Activated naive CD8-positive, alpha-beta T cell treated with anti-CD3 and anti-CD28 coated beads, Interleukin-2, amount 10 ng/mL, durations not matched to agents 7 days and 5 days (primary cell): ENCODE measurements around the gene MTIF2. TPM values are rescaled to one million over a fixed set of nuclear protein-coding genes. Genes with fewer than 3 reads are reported as not detected.
"Not testable (repeated sequence)": the region's sequence is repeated elsewhere in the genome, so short reads cannot be mapped to it uniquely, and the experiment has no call there.

ENCODE experiments used
- ATAC-seq: fragments of 150-1000 bp; cut with Tn5 transposase; one replicate; pipeline ENCODE4 v1.10.0; 2021; ENCODE audit warnings: low read depth, moderate library complexity
- POLR2A ChIA-PET: fragments of 350-600 bp; sonication (Branson Sonifier 250); formaldehyde crosslinking; loops from one replicate; lab custom pipeline; 2021; ENCODE audit warnings: antibody characterized with exemption; lab: Charles Lee
- DNase-seq: peaks from one replicate; pipeline ENCODE4 v3.0.0; 2021
- H3K27ac Mint-ChIP-seq: one replicate; pipeline ENCODE4 v1.8.0; 2022; ENCODE audit warnings: mild to moderate bottlenecking, mixed read lengths
- H3K27me3 Mint-ChIP-seq: one replicate; pipeline ENCODE4 v1.8.0; 2022; ENCODE audit warnings: mild to moderate bottlenecking, moderate library complexity, mixed read lengths
- H3K36me3 Mint-ChIP-seq: one replicate; pipeline ENCODE4 v1.8.0; 2021; ENCODE audit warnings: mild to moderate bottlenecking, mixed read lengths
- H3K4me1 Mint-ChIP-seq: one replicate; pipeline ENCODE4 v1.8.0; 2021; ENCODE audit warnings: mixed read lengths
- H3K4me3 Mint-ChIP-seq: one replicate; pipeline ENCODE4 v1.8.0; 2022; ENCODE audit warnings: mild to moderate bottlenecking, moderate library complexity, mixed read lengths
- H3K9me3 Mint-ChIP-seq: one replicate; pipeline ENCODE4 v1.8.0; 2021; ENCODE audit warnings: mixed read lengths
- total RNA-seq, 2 experiments: library from RNA; stranded (reverse); gene quantifications; one replicate each; pipeline ENCODE4 v1.2.3, GENCODE V29; 2021

MTIF2 gene
- total RNA-seq, 2 experiments from 2014 or later = 24.1 to 32.8 TPM

DNA sequence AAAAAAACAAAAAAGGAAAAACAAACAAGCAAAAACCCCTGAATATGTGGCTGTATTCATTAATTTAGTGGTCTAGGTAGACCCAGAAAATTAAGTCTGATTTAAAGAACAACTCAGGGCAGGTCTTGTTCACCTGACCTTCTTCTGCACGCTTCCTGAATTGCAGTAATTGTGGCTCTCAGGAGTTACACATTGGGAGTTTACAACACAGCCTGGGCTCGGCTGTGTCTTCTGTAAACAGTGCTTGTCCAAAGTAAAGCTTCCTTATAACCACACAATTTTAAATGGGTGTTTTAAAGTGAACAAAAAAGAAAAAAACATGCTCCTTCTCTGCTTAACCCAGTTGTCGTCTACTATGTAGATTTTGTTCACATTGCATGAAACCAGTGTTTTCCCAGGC, 8.3 kb upstream of the MTIF2 start:
- POLR2A ChIA-PET = no interaction called here
- Mint-ChIP-seq H3K27me3 (peaks cover 2% of the 10 kb centered on the region), H3K36me3 (no peaks in the 10 kb centered on the region), H3K27ac (no peak overlapping the region), H3K9me3 (no peaks in the 10 kb centered on the region), H3K4me3 (no peak overlapping the region), H3K4me1 (no peaks in the 10 kb centered on the region)
- DNase-seq (no peak), ATAC-seq (no peak)

GRCh38 chr2:55274346-55274745, 5.3 kb upstream of the MTIF2 start:
- POLR2A ChIA-PET, H3K4me1 Mint-ChIP-seq, H3K27me3 Mint-ChIP-seq, DNase-seq, H3K9me3 Mint-ChIP-seq, ATAC-seq, H3K27ac Mint-ChIP-seq, H3K4me3 Mint-ChIP-seq, H3K36me3 Mint-ChIP-seq: not testable (repeated sequence)

GRCh38 chr2:55269645-55269990, 587 bp upstream of the MTIF2 start:
- H3K27ac Mint-ChIP-seq = peak overlapping the region; percentile 94
- peak overlapping the region; percentile 91 for H3K4me3 Mint-ChIP-seq

GRCh38 chr2:55268288-55268906, 634 bp downstream of the MTIF2 start:
- POLR2A ChIA-PET = interaction anchor here (1.2 kb wide), 1 partner anchor 13 kb away, joined by 3 read pairs; no protein-coding TSS in a partner anchor
- ATAC-seq (no peak), DNase-seq (no peak)
- H3K27ac Mint-ChIP-seq = peak overlapping the region; percentile 94
- peaks cover 5% of the 10 kb centered on the region for H3K36me3 Mint-ChIP-seq
- no peaks in the 10 kb centered on the region for H3K9me3 Mint-ChIP-seq
- H3K27me3 Mint-ChIP-seq = no peaks in the 10 kb centered on the region
- peaks cover 7% of the 10 kb centered on the region for H3K4me1 Mint-ChIP-seq
- H3K4me3 Mint-ChIP-seq = peak overlapping the region; percentile 91

More at GRCh38 chr2:55269645-55269990, 587 bp upstream of the MTIF2 start:
- POLR2A ChIA-PET = interaction anchor here (0.7 to 1.1 kb wide), 6 partner anchors 11 to 250 kb away, joined by 3 to 4 read pairs (median 4); partner anchors contain the start of gene CFAP36
- Mint-ChIP-seq H3K36me3 (peaks cover 3% of the 10 kb centered on the region), H3K27me3 (peaks cover 2% of the 10 kb centered on the region), H3K9me3 (no peaks in the 10 kb centered on the region), H3K4me1 (peaks cover 7% of the 10 kb centered on the region)
- ATAC-seq = no peak
- DNase-seq = no peak

DNA sequence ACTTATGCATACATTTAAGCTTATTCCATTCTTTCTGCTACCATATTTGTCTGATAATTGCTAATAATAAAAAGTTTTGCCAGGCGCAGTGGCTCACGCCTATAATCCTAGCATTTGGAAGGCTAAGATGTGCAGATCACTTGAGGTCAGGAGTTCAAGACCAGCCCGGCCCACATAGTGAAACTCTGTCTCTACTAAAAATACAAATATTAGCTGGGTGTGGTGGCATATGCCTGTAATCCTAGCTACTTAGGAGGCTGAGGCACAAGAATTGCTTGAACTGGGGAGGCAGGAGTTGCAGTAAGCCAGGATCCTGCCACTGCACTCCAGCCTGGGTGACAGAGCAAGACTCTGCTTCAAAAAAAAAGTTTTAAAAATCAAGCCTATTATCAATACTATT, 9.4 kb downstream of the MTIF2 start:
- not testable (repeated sequence) for H3K4me3 Mint-ChIP-seq, H3K27me3 Mint-ChIP-seq, H3K9me3 Mint-ChIP-seq, H3K36me3 Mint-ChIP-seq, H3K4me1 Mint-ChIP-seq, ATAC-seq, H3K27ac Mint-ChIP-seq, DNase-seq
- POLR2A ChIA-PET = interaction anchor here (0.6 kb wide), 1 partner anchor 226 kb away, joined by 3 read pairs; no protein-coding TSS in a partner anchor

GRCh38 chr2:55252832-55253231, 16.2 kb downstream of the MTIF2 start:
- ATAC-seq = no peak
- Mint-ChIP-seq H3K27me3 (no peaks in the 10 kb centered on the region), H3K4me3 (no peak overlapping the region), H3K4me1 (no peaks in the 10 kb centered on the region), H3K36me3 (peaks cover 12% of the 10 kb centered on the region), H3K27ac (no peak overlapping the region), H3K9me3 (no peaks in the 10 kb centered on the region)
- POLR2A ChIA-PET = no interaction called here
- no peak for DNase-seq

DNA sequence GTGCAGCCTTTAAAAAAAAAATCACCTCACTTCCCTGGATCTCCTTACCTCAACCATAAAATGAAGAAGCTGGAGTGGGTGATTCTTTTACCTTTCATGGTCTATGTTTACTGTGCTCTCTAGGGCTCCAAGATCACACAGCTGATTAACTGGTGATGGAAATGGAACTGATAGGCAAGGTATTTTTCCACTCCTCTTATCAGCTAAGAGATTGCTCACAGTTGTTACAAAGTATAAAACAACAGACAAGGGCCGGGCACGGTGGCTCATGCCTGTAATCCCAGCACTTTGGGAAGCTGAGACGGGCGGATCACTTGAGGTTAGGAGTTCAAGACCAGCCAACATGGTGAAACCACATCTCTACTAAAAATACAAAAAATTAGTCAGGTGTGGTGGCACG, 22.0 kb downstream of the MTIF2 start:
- peaks cover 16% of the 10 kb centered on the region for H3K36me3 Mint-ChIP-seq
- no peaks in the 10 kb centered on the region for H3K27me3 Mint-ChIP-seq
- no peak for ATAC-seq
- H3K4me1 Mint-ChIP-seq = no peaks in the 10 kb centered on the region
- no peak overlapping the region for H3K4me3 Mint-ChIP-seq
- no peak for DNase-seq
- no peaks in the 10 kb centered on the region for H3K9me3 Mint-ChIP-seq
- POLR2A ChIA-PET = interaction anchor here (0.6 kb wide), 2 partner anchors 9 to 21 kb away, joined by 3 to 6 read pairs; no protein-coding TSS in a partner anchor
- H3K27ac Mint-ChIP-seq = no peak overlapping the region

DNA sequence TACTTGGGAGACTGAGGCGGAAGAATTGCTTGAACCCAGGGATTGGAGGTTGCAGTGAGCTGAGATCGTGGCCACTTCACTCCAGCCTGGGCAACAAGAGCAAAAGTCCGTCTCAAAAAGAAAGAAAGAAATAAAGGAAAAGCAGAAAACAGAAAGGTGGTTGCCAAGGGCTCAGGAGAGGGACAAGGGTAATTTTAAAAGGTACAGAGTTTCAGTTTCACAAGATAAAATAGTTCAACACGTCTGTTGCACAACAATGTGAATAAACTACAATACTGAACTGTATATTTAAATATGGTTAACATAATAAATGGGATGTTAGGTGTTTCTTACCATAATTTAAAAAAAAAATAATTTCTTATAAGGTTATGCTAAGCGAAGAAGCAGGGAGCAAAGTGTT, 23.6 kb downstream of the MTIF2 start:
- no peaks in the 10 kb centered on the region for H3K9me3 Mint-ChIP-seq
- no peaks in the 10 kb centered on the region for H3K27me3 Mint-ChIP-seq
- POLR2A ChIA-PET = no interaction called here
- DNase-seq = no peak
- peaks cover 16% of the 10 kb centered on the region for H3K36me3 Mint-ChIP-seq
- ATAC-seq = no peak
- H3K27ac Mint-ChIP-seq = no peak overlapping the region
- H3K4me3 Mint-ChIP-seq = no peak overlapping the region
- no peaks in the 10 kb centered on the region for H3K4me1 Mint-ChIP-seq

- no peaks in the 10 kb centered on the region for H3K9me3 Mint-ChIP-seq
- ATAC-seq (no peak), DNase-seq (no peak)
- H3K4me3 Mint-ChIP-seq = no peak overlapping the region
- POLR2A ChIA-PET = no interaction called here
- no peaks in the 10 kb centered on the region for H3K27me3 Mint-ChIP-seq
- no peak overlapping the region for H3K27ac Mint-ChIP-seq
- H3K4me1 Mint-ChIP-seq = peaks cover 1% of the 10 kb centered on the region
- H3K36me3 Mint-ChIP-seq = peaks cover 20% of the 10 kb centered on the region
Measured at GRCh38 chr2:55242617-55243016, 26.4 kb downstream of the MTIF2 start.

- H3K27ac Mint-ChIP-seq, ATAC-seq, H3K4me1 Mint-ChIP-seq, H3K4me3 Mint-ChIP-seq, H3K9me3 Mint-ChIP-seq, POLR2A ChIA-PET, DNase-seq, H3K27me3 Mint-ChIP-seq: not testable (repeated sequence)
- peaks cover 16% of the 10 kb centered on the region for H3K36me3 Mint-ChIP-seq
Measured at GRCh38 chr2:55241582-55241981, 27.4 kb downstream of the MTIF2 start.

DNA sequence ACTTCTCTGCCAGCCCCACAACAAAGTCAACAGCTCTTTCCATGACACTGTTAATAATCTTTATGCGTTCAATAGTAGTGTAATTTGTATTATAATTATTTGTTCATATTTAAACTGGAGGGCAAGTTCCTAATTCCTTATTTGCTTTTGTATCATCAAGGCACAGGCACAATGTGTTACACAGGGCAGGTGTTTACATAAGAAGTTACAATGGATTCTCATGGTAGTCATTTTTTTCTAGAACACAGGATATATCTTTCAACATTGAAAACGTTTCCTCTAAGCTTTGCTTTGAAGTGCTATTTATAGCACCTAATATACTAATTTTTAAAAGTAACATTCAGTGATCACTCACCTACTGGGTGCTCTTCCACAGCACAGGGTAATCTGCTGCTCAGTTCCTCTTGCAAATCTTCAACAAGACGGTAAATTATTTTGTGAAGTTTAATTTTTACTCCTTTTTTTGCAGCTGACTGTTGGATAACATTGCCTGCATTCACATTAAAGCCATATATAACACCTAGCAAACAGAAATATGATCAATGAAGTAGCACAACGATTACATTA, 29.3 kb downstream of the MTIF2 start:
- Mint-ChIP-seq H3K9me3 (no peaks in the 10 kb centered on the region), H3K27me3 (no peaks in the 10 kb centered on the region), H3K27ac (no peak overlapping the region), H3K4me1 (peaks cover 8% of the 10 kb centered on the region), H3K4me3 (no peak overlapping the region), H3K36me3 (peaks cover 18% of the 10 kb centered on the region)
- ATAC-seq = no peak
- POLR2A ChIA-PET = interaction anchor here (1.0 kb wide), 1 partner anchor 17 kb away, joined by 4 read pairs; no protein-coding TSS in a partner anchor
- DNase-seq = no peak

DNA sequence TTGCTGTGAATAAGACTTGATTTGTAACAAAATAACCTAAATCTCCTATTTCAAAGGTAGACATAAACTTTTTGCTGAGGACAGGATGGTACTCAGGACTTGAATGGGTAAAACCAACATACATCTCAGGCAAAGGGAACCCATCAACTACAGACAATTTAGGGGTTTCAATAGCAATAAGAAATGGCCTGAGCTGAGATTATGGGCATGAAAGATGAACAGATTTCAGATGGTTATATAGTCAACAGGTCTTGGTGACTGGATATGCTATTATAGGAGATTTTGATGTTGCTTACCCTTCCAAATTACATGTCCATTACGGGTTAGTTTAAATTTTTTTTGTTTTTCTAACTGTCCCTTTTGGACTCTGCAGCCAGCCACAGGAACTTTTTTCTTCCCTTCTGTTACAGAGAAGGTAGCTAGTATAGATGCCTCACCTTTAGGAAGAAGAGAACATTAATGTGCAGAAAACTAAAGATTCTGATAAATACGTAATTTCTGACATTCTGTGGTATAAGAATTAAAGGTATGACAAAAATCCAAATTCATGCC, 32.0 kb downstream of the MTIF2 start:
- H3K27me3 Mint-ChIP-seq = no peaks in the 10 kb centered on the region
- POLR2A ChIA-PET = no interaction called here
- ATAC-seq (no peak), DNase-seq (no peak)
- no peak overlapping the region for H3K27ac Mint-ChIP-seq
- H3K4me1 Mint-ChIP-seq = peaks cover 20% of the 10 kb centered on the region
- H3K4me3 Mint-ChIP-seq = no peak overlapping the region
- H3K36me3 Mint-ChIP-seq = peaks cover 29% of the 10 kb centered on the region
- no peaks in the 10 kb centered on the region for H3K9me3 Mint-ChIP-seq

DNA sequence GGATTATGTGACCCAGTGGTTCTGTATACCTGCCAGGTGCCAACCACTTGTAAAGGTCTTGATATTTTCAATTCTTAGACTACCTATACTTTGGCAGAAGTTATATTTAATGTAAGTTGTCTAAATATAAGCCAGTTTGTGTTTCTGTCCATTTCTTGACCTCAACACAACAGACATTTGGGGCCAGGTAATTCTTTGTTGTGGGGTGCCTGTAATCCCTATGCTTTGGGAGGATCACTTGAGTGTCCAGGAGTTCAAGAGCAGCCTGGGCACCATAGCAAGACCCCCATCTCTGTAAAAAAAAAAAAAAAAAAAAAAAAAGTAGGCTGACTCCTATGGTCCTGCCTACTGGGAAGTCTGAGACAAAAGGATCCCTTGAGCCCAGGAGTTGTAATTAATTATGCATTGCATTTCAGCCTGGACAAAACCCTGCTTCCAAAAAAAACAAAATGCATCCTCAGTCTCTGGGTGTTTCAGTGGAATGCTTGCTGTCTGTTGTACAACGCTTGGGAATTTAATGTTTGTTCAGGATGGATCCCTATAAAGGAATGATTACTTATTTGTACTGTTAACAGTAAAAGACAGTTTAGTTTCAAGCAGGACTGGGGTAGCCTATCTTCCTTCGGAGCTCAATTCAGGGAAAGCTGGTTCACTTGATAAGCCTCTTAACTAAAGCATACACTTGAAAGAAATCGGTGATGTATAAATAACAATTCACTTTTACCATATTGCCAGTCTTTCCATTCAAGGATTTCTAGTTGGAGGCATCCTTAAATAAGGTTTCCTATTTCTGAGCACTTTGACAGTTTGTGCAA, 33.1 kb downstream of the MTIF2 start:
- DNase-seq (no peak), ATAC-seq (no peak)
- H3K4me1 Mint-ChIP-seq = peaks cover 24% of the 10 kb centered on the region
- H3K4me3 Mint-ChIP-seq = no peak overlapping the region
- POLR2A ChIA-PET = no interaction called here
- no peaks in the 10 kb centered on the region for H3K27me3 Mint-ChIP-seq
- H3K27ac Mint-ChIP-seq = no peak overlapping the region
- peaks cover 27% of the 10 kb centered on the region for H3K36me3 Mint-ChIP-seq
- H3K9me3 Mint-ChIP-seq = no peaks in the 10 kb centered on the region
